Measurements from ENCODE around the gene ATXN3.

The ATXN3 gene

GRCh38 chr14:92121670-92122350 is 15.4 kb upstream of the ATXN3 start, which contains the start of the genes CPSF2 and NDUFB1:
TSS of gene CPSF2 (plus strand) at chr14:92121969. CDS start at chr14:92130985, 9,016 bp downstream.
TSS of gene NDUFB1 (minus strand) at chr14:92121706. CDS start at chr14:92117637, 4,069 bp downstream.
- peak; percentile 78 to 88 for DNase-seq
- intact Hi-C loops (cut with DNase I; ENCODE audit: low total_unique reads): loop anchor here (5.0 to 10.0 kb wide), 2 partner anchors 333 to 480 kb away; no protein-coding TSS in a partner anchor
- Histone ChIP-seq H3K4me1 (peaks cover 3 to 47% (median 30%) of the 10 kb centered on the region in 4 donors), H3K4me3 (peak within 1 kb of the TSS; percentile 84 to 99), H3K27ac (peak within 1 kb of the TSS; percentile 91 to 92), H3K36me3 (peaks cover 7 to 26% (median 9%) of the 10 kb centered on the region in 3 donors), H3K9me3 (no peaks in the 10 kb centered on the region), H3K27me3 (no peaks in the 10 kb centered on the region)
- TF ChIP-seq CTCF (IDR thresholded peaks at IDR 0.05): peak in 1 of 2 experiments; percentile 41

GRCh38 chr14:92121207-92121669 is 14.9 kb upstream of the ATXN3 start:
- no peaks in the 10 kb centered on the region for H3K27me3 ChIP-seq
- intact Hi-C loops (cut with DNase I; ENCODE audit: low total_unique reads): loop anchor here (5.0 to 10.0 kb wide), 2 partner anchors 334 to 481 kb away; no protein-coding TSS in a partner anchor
- no peak for TF ChIP-seq CTCF (IDR thresholded peaks at IDR 0.05)
- H3K4me3 ChIP-seq: peak overlapping the region; percentile 84 to 99
- DNase-seq: peak in 1 of 2 donors; percentile 40
- peaks cover 3 to 21% (median 9%) of the 10 kb centered on the region in 3 donors for H3K36me3 ChIP-seq
- peak overlapping the region; percentile 91 to 92 for H3K27ac ChIP-seq
- H3K4me1 ChIP-seq: peaks cover 3 to 47% (median 30%) of the 10 kb centered on the region in 4 donors
- H3K9me3 ChIP-seq: no peaks in the 10 kb centered on the region

GRCh38 chr14:92109490-92109889 is 3.1 kb upstream of the ATXN3 start:
- no peak overlapping the region for H3K27ac ChIP-seq
- no peak for DNase-seq
- intact Hi-C loops (cut with DNase I; ENCODE audit: low total_unique reads): loop anchor here (10.0 kb wide), 1 partner anchor 65 kb away; the partner anchor contains the start of gene TRIP11

GRCh38 chr14:92108345-92109254 is 2.2 kb upstream of the ATXN3 start:
- Histone ChIP-seq H3K36me3 (no peaks in the 10 kb centered on the region), H3K27ac (no peak overlapping the region), H3K4me1 (peaks cover 0 to 32% (median 18%) of the 10 kb centered on the region in 4 donors), H3K27me3 (no peaks in the 10 kb centered on the region), H3K4me3 (no peak overlapping the region), H3K9me3 (no peaks in the 10 kb centered on the region)
- TF ChIP-seq CTCF (IDR thresholded peaks at IDR 0.05): no peak
- no peak for DNase-seq
- intact Hi-C loops (cut with DNase I; ENCODE audit: low total_unique reads): loop anchor here (10.0 kb wide), 1 partner anchor 64 kb away; the partner anchor contains the start of gene TRIP11

More at GRCh38 chr14:92109490-92109889, 3.1 kb upstream of the ATXN3 start:
- no peaks in the 10 kb centered on the region for H3K27me3 ChIP-seq
- H3K4me3 ChIP-seq: no peak overlapping the region
- no peaks in the 10 kb centered on the region for H3K9me3 ChIP-seq
- H3K4me1 ChIP-seq: peaks cover 0 to 27% (median 10%) of the 10 kb centered on the region in 4 donors
- H3K36me3 ChIP-seq: peaks cover 0 to 2% (median 0%) of the 10 kb centered on the region in 3 donors
- no peak for TF ChIP-seq CTCF (IDR thresholded peaks at IDR 0.05)

- TF ChIP-seq CTCF (IDR thresholded peaks at IDR 0.05): no peak
- no peaks in the 10 kb centered on the region for H3K36me3 ChIP-seq
- peak overlapping the region; percentile 94 to 96 for H3K27ac ChIP-seq
- H3K27me3 ChIP-seq: no peaks in the 10 kb centered on the region
- peak overlapping the region; percentile 69 to 97 for H3K4me3 ChIP-seq
- H3K9me3 ChIP-seq: no peaks in the 10 kb centered on the region
- H3K4me1 ChIP-seq: peaks cover 0 to 36% (median 27%) of the 10 kb centered on the region in 4 donors
- peak; percentile 74 to 81 for DNase-seq
- intact Hi-C loops (cut with DNase I; ENCODE audit: low total_unique reads): loop anchor here (10.0 kb wide), 1 partner anchor 61 kb away; the partner anchor contains the start of gene TRIP11
These were observed 564 bp downstream of the ATXN3 start for GRCh38 chr14:92105893-92106142.

Data from tibial artery (tissue), 4 donors.